Measurements from ENCODE around the gene KCTD3. TPM values are rescaled to one million over a fixed set of nuclear protein-coding genes. Genes with fewer than 3 reads are reported as not detected.
A peak's percentile ranks its signal among the peaks of the same experiment; 100 is the strongest.

Gene KCTD3
- total RNA-seq: 48.9 and 55.7 TPM in 2 replicates

DNA sequence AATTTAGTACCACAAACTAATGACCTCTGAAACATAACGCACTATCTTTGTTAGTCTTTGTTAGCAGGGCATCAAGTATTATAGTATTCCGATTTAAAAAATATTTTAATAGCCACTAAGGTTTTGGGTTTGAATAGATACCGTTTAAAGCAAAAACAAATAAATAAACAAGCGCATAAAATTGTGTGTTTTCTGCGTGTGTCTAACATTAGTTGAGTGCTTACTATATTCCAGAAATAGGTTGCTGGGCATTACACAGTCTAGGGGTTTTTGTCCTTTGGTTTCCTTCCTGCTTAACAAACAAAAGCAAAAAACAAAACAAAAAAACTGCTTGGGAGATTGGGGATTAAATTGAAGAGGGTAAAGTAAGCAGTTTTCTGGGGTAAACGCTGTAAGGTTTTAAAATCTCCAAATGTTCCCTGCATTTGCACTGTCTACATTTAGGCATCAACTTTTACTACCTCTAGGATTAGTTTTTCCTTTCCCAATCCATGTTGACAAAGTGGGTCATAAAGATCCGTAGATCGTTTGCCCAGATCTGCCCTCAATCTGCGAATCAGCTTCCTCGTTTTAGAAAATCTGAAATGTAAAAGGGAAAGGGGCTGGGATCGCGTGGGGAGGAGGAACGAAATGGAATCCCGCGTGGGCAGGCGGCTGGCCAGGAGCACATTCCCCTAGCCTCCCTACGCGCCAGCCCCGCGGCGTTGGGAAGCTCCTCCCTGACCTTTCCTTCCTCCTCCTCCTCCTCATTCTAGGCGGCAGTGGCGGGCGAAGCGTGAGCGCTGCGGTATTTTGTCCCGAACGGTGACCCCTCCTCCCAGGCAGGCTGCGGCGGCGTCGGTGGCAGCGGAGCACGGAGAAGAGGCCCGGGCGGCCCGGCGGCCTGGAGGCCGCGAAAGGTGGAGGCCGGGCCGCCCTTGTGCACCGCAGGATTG is at the start of gene KCTD3:
KCTD3 (plus strand) TSS at position 749 of the 935 bp plus-strand sequence. CDS start 382 bp downstream, outside the sequence.
- H3K4me2 ChIP-seq (ENCODE audit: insufficient read depth, low read length): peak within 1 kb of the TSS; percentile 75
- peaks cover 5% of the 10 kb centered on the region for H4K20me1 ChIP-seq (ENCODE audit: insufficient read depth, low read length)
- peaks cover 38% of the 10 kb centered on the region for H3K79me2 ChIP-seq (ENCODE audit: insufficient read depth, low read length)
- TF ChIP-seq, protein P1, sequence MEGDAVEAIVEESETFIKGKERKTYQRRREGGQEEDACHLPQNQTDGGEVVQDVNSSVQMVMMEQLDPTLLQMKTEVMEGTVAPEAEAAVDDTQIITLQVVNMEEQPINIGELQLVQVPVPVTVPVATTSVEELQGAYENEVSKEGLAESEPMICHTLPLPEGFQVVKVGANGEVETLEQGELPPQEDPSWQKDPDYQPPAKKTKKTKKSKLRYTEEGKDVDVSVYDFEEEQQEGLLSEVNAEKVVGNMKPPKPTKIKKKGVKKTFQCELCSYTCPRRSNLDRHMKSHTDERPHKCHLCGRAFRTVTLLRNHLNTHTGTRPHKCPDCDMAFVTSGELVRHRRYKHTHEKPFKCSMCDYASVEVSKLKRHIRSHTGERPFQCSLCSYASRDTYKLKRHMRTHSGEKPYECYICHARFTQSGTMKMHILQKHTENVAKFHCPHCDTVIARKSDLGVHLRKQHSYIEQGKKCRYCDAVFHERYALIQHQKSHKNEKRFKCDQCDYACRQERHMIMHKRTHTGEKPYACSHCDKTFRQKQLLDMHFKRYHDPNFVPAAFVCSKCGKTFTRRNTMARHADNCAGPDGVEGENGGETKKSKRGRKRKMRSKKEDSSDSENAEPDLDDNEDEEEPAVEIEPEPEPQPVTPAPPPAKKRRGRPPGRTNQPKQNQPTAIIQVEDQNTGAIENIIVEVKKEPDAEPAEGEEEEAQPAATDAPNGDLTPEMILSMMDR (IDR thresholded peaks at IDR 0.05; ENCODE audit: extremely low read depth, low read depth, low read length): no peak
- no peaks in the 10 kb centered on the region for H3K27me3 ChIP-seq (ENCODE audit: insufficient read depth, low read length)
- peak within 1 kb of the TSS; percentile 63 for H3K27ac ChIP-seq (ENCODE audit: low read depth, low read length)
- peaks cover 27% of the 10 kb centered on the region for H3K4me1 ChIP-seq (ENCODE audit: insufficient read depth, low read length)
- H3K36me3 ChIP-seq (ENCODE audit: insufficient read depth, low read length): no peaks in the 10 kb centered on the region
- H3K9me3 ChIP-seq (ENCODE audit: low read depth, low read length): no peaks in the 10 kb centered on the region
- peak within 1 kb of the TSS; percentile 71 for H3K4me3 ChIP-seq (ENCODE audit: insufficient read depth, low read length)
- peak within 1 kb of the TSS; percentile 92 for H2AFZ ChIP-seq (ENCODE audit: low read length)
- peak; percentile 91 for DNase-seq (ENCODE audit: insufficient read length, low spot score, missing footprints)

DNA sequence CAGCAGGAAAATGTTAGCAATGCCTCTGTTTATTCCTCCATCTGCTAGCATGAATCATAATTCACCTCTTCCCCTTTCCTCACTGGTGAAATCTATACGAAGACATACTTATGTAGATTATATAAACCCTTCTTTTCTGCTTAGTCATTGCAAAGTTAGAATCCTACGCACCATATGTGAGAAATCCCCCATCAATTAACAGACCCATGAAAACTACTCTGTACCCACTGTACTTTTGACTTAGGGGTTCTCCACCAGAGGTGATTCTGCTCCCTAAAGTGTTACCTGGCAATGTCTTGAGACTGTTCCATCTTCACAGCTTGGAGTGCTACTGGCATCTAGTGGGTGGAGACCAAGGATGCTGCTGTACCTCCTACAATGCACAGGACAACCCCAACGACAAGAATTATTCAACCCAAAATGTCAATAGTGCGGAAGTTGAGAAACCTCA is 49.6 kb upstream of the KCTD3 start:
- H2AFZ ChIP-seq (ENCODE audit: low read length): peak overlapping the region; percentile 52
- H3K27ac ChIP-seq (ENCODE audit: low read depth, low read length): peak overlapping the region; percentile 35
- H3K4me3 ChIP-seq (ENCODE audit: insufficient read depth, low read length): no peak overlapping the region
- no peaks in the 10 kb centered on the region for H3K9me3 ChIP-seq (ENCODE audit: low read depth, low read length)
- no peaks in the 10 kb centered on the region for H3K27me3 ChIP-seq (ENCODE audit: insufficient read depth, low read length)
- TF ChIP-seq, protein P1 (IDR thresholded peaks at IDR 0.05; ENCODE audit: extremely low read depth, low read depth, low read length): peak; percentile 72
- DNase-seq (ENCODE audit: insufficient read length, low spot score, missing footprints): peak; percentile 70
- H3K36me3 ChIP-seq (ENCODE audit: insufficient read depth, low read length): no peaks in the 10 kb centered on the region
- H3K4me1 ChIP-seq (ENCODE audit: insufficient read depth, low read length): peaks cover 9% of the 10 kb centered on the region
- no peaks in the 10 kb centered on the region for H3K79me2 ChIP-seq (ENCODE audit: insufficient read depth, low read length)
- H4K20me1 ChIP-seq (ENCODE audit: insufficient read depth, low read length): no peaks in the 10 kb centered on the region
- H3K4me2 ChIP-seq (ENCODE audit: insufficient read depth, low read length): peak overlapping the region; percentile 58

DNA sequence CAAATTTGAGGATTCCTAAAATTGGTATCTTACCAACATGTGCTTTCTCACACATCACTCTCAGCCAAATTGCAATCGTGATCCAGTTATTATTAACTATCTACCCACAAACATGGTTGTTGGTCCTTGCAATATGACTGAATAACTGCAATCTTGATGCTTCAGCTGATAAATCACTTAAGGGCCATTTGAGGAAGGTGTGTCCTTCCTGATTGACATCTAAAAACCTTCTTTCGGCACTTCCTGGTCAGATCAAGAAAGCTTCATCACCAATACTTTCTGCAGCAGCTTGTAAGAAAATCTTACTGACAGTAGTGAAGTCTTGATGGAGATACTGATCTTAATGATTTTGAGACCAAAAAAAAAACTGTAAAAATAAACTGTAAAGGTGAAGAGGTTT is 48.5 kb upstream of the KCTD3 start:
- Histone ChIP-seq H3K4me2 (ENCODE audit: insufficient read depth, low read length) (no peak overlapping the region), H3K9me3 (ENCODE audit: low read depth, low read length) (no peaks in the 10 kb centered on the region), H3K79me2 (ENCODE audit: insufficient read depth, low read length) (no peaks in the 10 kb centered on the region), H3K27me3 (ENCODE audit: insufficient read depth, low read length) (no peaks in the 10 kb centered on the region), H4K20me1 (ENCODE audit: insufficient read depth, low read length) (no peaks in the 10 kb centered on the region), H3K4me1 (ENCODE audit: insufficient read depth, low read length) (peaks cover 12% of the 10 kb centered on the region), H3K36me3 (ENCODE audit: insufficient read depth, low read length) (no peaks in the 10 kb centered on the region), H3K4me3 (ENCODE audit: insufficient read depth, low read length) (no peak overlapping the region), H3K27ac (ENCODE audit: low read depth, low read length) (no peak overlapping the region), H2AFZ (ENCODE audit: low read length) (no peak overlapping the region)
- TF ChIP-seq, protein P1 (IDR thresholded peaks at IDR 0.05; ENCODE audit: extremely low read depth, low read depth, low read length): no peak
- DNase-seq (ENCODE audit: insufficient read length, low spot score, missing footprints): no peak

DNA sequence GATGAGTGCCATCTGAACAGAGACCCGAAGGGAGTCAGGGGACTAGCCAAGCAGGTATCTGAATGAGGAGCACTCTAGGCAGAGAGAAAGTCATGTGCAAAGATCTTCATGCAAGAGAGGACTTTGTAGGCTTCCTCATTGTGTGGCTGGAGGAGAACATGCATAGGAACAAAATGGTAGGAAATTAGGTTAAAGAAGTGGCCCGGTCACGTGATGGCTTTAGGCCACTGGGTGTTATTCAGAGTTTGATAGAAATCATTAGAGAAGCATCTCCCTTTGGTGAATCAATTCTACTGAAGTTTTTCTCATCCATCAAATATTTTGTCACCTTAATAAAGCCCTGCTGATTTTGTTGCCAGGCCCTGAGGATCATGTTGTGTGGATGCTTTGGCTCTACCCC is 45.8 kb upstream of the KCTD3 start:
- no peaks in the 10 kb centered on the region for H3K79me2 ChIP-seq (ENCODE audit: insufficient read depth, low read length)
- peaks cover 12% of the 10 kb centered on the region for H3K4me1 ChIP-seq (ENCODE audit: insufficient read depth, low read length)
- no peak overlapping the region for H3K4me3 ChIP-seq (ENCODE audit: insufficient read depth, low read length)
- H3K36me3 ChIP-seq (ENCODE audit: insufficient read depth, low read length): no peaks in the 10 kb centered on the region
- H2AFZ ChIP-seq (ENCODE audit: low read length): no peak overlapping the region
- no peaks in the 10 kb centered on the region for H4K20me1 ChIP-seq (ENCODE audit: insufficient read depth, low read length)
- H3K27ac ChIP-seq (ENCODE audit: low read depth, low read length): no peak overlapping the region
- TF ChIP-seq, protein P1 (IDR thresholded peaks at IDR 0.05; ENCODE audit: extremely low read depth, low read depth, low read length): no peak
- no peak overlapping the region for H3K4me2 ChIP-seq (ENCODE audit: insufficient read depth, low read length)
- H3K9me3 ChIP-seq (ENCODE audit: low read depth, low read length): no peaks in the 10 kb centered on the region
- H3K27me3 ChIP-seq (ENCODE audit: insufficient read depth, low read length): no peaks in the 10 kb centered on the region
- DNase-seq (ENCODE audit: insufficient read length, low spot score, missing footprints): no peak
